Rectal smooth muscle tissue (tissue), 1 donor: ENCODE results near the gene MMP3.

Experiments used
- H3K27ac ChIP-seq: one replicate; pipeline ENCODE4 v1.7.0; 2013; ENCODE audit warnings: low read depth, low read length, inconsistent platforms
- H3K27me3 ChIP-seq: one replicate; pipeline ENCODE4 v1.7.0; 2013; ENCODE audit warnings: low read length; ENCODE audit not compliant: control insufficient read depth, insufficient read depth
- H3K36me3 ChIP-seq: one replicate; pipeline ENCODE4 v1.7.0; 2013; ENCODE audit warnings: low read length; ENCODE audit not compliant: control insufficient read depth, insufficient read depth
- H3K4me1 ChIP-seq: one replicate; pipeline ENCODE4 v1.7.0; 2013; ENCODE audit warnings: low read length; ENCODE audit not compliant: control insufficient read depth, insufficient read depth
- H3K4me3 ChIP-seq: one replicate; pipeline ENCODE4 v1.7.0; 2013; ENCODE audit warnings: low read length
- H3K9ac ChIP-seq: one replicate; pipeline ENCODE4 v1.7.0; 2013; ENCODE audit warnings: low read length

Gene MMP3

DNA sequence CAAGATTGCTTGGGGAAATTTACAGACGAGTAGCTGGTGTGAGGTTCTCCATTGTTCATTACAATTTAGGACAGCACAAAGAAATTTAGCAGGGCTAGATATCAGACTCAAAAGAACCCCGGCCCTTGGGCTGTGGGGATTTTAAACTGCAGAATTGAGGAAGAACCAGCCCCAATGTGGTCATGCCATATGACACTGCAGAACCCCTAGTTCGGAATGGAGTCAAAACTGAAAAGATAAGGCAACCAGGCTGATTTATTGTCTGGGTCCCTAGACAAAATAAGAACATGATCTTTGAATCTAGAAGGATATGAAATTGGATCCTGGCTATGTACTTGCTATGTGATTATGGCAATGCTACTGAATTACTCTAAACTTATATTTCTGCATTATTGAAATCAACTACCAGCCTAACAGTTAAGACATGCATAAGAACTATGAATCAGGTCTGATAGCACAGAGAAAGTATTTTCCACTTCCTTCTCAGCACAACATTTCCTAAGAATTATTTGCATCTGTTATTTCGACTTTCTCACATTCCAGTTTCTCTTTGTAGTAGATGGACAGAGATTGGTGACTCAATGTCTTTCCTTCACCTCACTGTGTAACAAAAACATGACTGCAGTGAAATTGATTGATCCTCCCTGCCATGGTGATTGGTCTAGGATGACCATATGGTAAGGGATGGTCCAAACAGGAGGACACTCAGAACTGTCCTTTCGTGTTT is 13.2 kb downstream of the MMP3 start:
- Histone ChIP-seq H3K27ac (no peak overlapping the region), H3K36me3 (no peaks in the 10 kb centered on the region), H3K4me1 (no peaks in the 10 kb centered on the region)

DNA sequence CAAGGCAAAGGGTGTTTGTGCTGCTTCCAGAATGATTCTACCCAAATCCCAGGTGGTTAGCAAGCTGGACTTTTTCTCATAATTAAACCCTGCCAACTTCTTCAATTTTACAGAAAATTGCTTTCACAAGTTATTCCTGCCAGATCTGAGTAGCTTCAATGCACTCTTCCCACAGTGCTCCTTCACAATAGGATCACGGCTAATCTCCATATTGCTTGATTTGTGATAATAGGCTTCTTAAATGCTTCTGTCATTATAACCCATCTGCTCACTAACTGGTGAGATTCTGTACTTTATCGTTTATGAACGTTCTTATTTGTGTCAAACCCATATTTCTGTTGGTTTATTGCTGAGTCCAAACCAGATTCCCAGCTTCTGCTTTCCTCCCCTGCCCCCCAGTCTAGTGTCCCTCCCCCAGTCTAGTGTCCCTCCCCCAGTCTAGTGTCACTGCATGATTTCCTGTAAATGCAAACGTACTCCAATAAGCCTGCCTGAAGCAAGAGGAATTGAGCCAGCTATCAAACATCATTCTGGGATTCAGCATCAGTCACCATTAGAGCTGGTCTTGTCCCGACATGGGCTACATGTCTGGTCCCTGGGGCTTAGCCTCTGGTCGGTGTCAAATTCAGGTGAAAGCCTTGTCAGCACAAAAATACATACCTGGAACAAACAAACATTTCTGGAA is 14.0 kb downstream of the MMP3 start:
- H3K27me3 ChIP-seq = no peaks in the 10 kb centered on the region
- H3K4me1 ChIP-seq = no peaks in the 10 kb centered on the region
- no peak overlapping the region for H3K4me3 ChIP-seq
- H3K9ac ChIP-seq = no peak overlapping the region
- no peak overlapping the region for H3K27ac ChIP-seq
- no peaks in the 10 kb centered on the region for H3K36me3 ChIP-seq

More for the DNA sequence above, 13.2 kb downstream of the MMP3 start:
- Histone ChIP-seq H3K4me3 (no peak overlapping the region), H3K27me3 (no peaks in the 10 kb centered on the region), H3K9ac (no peak overlapping the region)

DNA sequence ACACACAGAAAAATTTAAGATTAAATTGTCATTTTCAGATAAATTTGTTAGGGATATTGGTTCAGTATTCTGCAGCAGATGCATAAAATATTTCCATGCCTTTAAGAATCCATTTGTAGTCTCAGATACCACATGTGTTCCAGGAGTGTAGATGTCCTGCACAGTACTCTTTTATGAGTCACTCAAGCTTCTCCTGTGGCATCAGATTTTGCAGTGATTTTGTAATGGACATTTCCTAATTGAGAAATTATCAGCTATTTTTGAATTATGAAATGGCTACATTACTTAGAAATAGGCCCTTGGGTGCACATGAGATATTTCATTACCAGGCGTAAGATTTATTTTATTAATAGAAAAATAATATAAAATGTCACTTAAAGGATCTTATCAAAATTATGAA is 18.9 kb downstream of the MMP3 start:
- no peaks in the 10 kb centered on the region for H3K27me3 ChIP-seq
- no peaks in the 10 kb centered on the region for H3K4me1 ChIP-seq
- no peak overlapping the region for H3K27ac ChIP-seq
- H3K4me3 ChIP-seq = no peak overlapping the region
- H3K9ac ChIP-seq = no peak overlapping the region
- H3K36me3 ChIP-seq = no peaks in the 10 kb centered on the region

DNA sequence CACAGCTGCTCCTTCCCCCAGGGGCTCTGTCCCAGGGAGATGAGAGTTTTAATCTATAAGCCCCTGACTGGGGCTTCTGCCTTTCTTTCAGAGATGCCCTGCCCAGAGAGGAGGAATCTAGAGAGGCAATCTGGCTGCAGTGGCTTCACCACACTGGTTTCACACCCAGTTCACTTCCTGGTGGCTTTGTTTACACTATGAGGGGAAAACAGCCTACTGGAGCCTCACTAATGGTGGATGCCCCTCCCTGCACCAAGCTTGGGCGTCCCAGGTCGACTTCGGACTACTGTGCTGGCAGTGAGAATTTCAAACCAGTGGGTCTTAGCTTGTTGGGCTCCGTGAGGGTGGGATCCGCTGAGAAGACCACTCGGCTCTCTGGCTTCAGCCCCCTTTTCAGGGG is 23.9 kb downstream of the MMP3 start:
- no peak overlapping the region for H3K4me3 ChIP-seq
- H3K27ac ChIP-seq = no peak overlapping the region
- H3K9ac ChIP-seq = no peak overlapping the region
- no peaks in the 10 kb centered on the region for H3K4me1 ChIP-seq
- H3K27me3 ChIP-seq = no peaks in the 10 kb centered on the region
- no peaks in the 10 kb centered on the region for H3K36me3 ChIP-seq

DNA sequence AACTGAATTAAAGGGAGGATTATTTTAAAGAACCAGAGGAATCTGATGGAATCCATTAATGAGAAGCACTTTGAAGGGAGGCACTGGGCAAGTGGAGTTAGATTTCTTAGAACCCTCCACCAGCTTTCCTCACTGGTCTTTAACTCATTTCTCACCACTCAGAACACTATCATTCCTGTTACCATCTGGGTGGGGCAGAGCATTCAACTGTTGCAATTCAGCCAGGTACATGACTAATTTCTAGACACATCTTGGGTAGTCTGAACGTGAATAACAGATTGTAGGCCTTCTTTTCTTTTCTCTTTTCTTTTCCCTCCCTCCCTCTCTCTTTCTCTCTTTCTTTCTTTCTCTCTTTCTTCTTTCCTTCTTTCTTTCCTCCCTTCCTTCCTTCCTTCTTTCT is 29.9 kb downstream of the MMP3 start:
- Histone ChIP-seq H3K4me1 (no peaks in the 10 kb centered on the region), H3K36me3 (no peaks in the 10 kb centered on the region), H3K4me3 (no peak overlapping the region), H3K27ac (no peak overlapping the region), H3K9ac (no peak overlapping the region), H3K27me3 (no peaks in the 10 kb centered on the region)

DNA sequence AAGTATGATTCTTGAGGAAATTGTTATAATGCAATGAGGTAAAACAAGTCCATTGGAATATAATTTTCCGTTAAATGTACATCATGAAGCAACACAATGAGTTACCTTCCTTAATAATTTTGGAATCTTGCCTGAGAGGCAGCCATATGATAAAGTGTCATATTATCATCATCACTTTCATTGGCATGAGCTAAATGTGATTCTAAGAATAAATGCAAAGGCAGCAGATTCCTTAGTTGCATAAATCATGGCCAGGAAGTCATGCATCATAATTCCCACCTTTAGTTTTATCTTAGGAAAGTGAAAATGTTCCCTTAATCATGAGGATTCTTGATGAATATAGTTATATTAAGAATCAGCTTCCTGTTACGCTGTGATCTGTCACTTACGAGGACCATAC is 31.2 kb downstream of the MMP3 start:
- H3K36me3 ChIP-seq = no peaks in the 10 kb centered on the region
- H3K4me3 ChIP-seq = no peak overlapping the region
- H3K4me1 ChIP-seq = no peaks in the 10 kb centered on the region
- no peak overlapping the region for H3K27ac ChIP-seq
- H3K27me3 ChIP-seq = no peaks in the 10 kb centered on the region
- no peak overlapping the region for H3K9ac ChIP-seq

DNA sequence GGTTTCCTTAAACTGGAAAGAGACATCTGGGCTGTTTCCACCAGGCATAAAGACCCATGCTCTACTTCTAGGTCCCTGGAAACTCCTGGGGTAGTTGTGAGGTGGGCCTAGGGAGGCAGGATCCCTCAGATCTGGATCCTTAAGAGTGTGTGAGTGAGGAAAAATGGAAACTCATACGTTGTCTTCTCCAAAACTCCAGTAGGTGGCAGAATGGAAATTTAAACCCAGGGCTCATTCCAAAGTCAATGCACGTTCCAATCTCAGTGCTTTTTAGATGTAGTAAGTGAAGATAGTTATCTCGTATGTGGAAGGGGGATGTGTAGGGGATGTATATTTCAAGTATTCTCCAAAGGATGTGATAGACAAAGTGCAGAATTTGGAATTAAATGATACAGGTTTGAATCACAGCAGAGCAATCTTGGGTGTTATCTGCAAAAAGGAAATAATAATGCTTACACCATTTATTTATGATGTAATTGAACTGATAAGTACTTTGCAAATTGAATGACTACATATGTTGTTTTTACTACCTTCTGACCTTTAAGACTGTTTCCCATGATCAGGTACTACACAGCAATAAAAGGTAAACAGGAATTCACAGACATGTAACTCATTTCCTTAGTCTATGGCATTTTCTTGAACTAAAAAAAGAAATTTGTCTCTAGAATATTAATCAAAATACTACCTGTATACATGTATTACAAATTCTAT is 32.3 kb downstream of the MMP3 start:
- Histone ChIP-seq H3K4me1 (no peaks in the 10 kb centered on the region), H3K36me3 (no peaks in the 10 kb centered on the region), H3K4me3 (no peak overlapping the region), H3K27me3 (no peaks in the 10 kb centered on the region), H3K9ac (no peak overlapping the region), H3K27ac (no peak overlapping the region)

DNA sequence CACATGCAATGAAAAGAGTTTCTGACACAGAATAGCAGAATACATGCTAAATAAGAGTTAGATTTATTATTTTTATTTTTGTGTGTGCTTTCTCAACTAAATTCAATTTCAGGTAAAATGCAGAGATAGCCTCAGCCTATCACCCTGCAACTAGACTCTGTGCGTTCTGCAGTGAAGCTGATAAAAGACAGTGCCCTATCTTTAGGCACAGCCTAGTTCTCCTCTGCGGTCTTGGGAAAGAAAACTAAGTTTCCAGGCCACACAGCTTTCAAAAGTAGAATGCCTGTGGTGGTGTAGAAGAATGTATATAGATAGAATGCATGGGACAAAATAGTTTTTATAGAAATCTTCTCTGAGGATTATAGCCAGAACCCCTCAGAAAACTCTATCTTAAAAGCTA is 33.4 kb downstream of the MMP3 start:
- no peaks in the 10 kb centered on the region for H3K27me3 ChIP-seq
- H3K4me1 ChIP-seq = no peaks in the 10 kb centered on the region
- no peak overlapping the region for H3K27ac ChIP-seq
- no peaks in the 10 kb centered on the region for H3K36me3 ChIP-seq
- H3K4me3 ChIP-seq = no peak overlapping the region
- H3K9ac ChIP-seq = no peak overlapping the region

DNA sequence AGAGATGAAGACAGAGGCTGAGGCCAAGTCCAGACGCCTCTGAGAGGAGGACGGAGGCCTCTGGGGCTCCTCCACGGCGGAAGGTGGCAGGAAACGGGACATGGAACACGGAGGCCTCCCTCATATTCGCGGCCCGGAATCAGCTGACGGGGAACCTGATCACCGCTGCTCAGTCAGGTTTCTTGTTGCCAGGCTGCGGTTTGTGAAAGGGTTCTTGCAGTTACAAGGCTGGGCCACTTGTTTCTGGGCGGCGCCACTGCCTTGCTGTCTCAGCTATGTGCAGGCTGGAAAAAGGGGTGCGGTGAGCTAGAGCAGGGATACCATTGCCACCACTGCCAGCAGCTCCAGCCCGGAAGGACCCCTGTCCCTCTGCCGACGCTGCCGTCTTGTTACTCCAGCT is 35.5 kb downstream of the MMP3 start:
- Histone ChIP-seq H3K36me3 (no peaks in the 10 kb centered on the region), H3K4me1 (no peaks in the 10 kb centered on the region), H3K27me3 (no peaks in the 10 kb centered on the region), H3K4me3 (no peak overlapping the region), H3K9ac (no peak overlapping the region), H3K27ac (no peak overlapping the region)

DNA sequence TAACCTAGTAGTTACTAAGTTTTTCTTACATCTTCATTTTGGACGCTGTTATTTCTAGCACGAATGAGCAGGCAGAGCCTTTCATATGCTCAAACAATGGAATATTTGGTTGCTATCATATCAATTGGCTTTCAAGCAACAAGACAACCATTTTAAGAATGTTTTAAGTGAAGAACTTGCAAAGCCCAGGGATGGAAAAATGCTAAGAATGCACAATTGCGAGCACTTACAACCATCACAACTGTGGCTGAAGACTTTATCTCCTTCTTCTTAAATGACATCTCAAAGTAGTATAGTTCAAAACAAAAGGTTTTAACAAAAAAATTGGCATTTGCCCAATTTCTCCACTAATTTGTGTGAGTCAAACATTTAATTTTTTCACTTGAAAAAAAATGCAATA is 37.1 kb downstream of the MMP3 start:
- Histone ChIP-seq H3K27ac (no peak overlapping the region), H3K4me3 (no peak overlapping the region), H3K9ac (no peak overlapping the region), H3K27me3 (no peaks in the 10 kb centered on the region), H3K36me3 (no peaks in the 10 kb centered on the region), H3K4me1 (no peaks in the 10 kb centered on the region)

DNA sequence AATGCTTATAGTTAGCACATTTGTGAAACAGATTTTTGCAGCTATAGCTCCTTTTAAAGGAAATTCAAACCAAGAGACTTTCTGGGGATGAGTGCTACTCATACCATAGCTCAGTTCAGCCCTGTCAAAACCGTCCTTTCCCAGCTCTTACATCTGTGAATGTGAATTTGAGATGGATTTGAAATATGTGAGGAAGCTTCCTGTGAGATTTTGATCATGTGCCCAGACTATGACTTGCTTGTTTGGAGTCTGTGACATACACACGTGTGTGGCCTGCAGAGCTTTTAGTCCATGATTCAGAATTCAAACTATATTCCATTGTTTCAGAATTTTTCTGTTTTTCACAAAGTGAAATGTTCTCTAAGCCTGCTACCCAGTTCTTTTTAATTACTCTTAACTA is 41.1 kb downstream of the MMP3 start:
- no peak overlapping the region for H3K27ac ChIP-seq

DNA sequence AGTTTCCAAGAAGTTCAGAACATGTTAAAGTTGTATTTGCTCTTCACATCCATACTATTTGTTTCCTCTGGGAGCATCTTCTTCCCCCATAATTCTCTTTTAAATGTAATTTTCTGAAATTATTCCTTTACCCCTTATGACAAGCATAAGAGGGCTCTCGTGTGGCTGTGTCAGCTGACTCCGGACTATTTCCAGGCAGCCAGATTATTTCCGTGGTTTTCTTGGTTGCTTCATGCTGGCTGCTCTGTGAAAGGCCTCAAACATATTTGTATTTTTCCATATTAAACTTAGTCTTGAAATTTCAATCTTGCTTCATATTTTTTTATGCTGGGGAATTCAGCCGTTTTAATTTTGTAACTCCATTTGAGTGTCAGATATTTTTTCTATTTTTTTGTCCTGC is 42.6 kb downstream of the MMP3 start:
- H3K27ac ChIP-seq = no peak overlapping the region
- no peak overlapping the region for H3K4me3 ChIP-seq
- H3K9ac ChIP-seq = no peak overlapping the region
- no peaks in the 10 kb centered on the region for H3K36me3 ChIP-seq
- no peaks in the 10 kb centered on the region for H3K4me1 ChIP-seq
- H3K27me3 ChIP-seq = no peaks in the 10 kb centered on the region

More for the DNA sequence above, 41.1 kb downstream of the MMP3 start:
- Histone ChIP-seq H3K4me3 (no peak overlapping the region), H3K36me3 (no peaks in the 10 kb centered on the region), H3K9ac (no peak overlapping the region), H3K27me3 (no peaks in the 10 kb centered on the region), H3K4me1 (no peaks in the 10 kb centered on the region)
